Upper lobe of left lung (tissue), 4 donors: ENCODE results near the gene RNF114.

Experiments used
- CTCF ChIP-seq, 6 experiments: fragments of 450-650 bp in 4 of 6; fragments of 200-600 bp in 2 of 6; sonication (generic) in 2 of 6; IDR thresholded peaks; one replicate each; pipeline ENCODE4 v1.5.1; 2016 to 2019; ENCODE audit warnings: antibody characterized with exemption in 6 of 6
- POLR2A ChIP-seq, 4 donors: fragments of 450-650 bp; IDR thresholded peaks; one replicate each; pipeline ENCODE4 v1.5.1; 2016 to 2017; ENCODE audit warnings: antibody characterized with exemption in 4 of 4, mild to moderate bottlenecking in 2 of 4

DNA sequence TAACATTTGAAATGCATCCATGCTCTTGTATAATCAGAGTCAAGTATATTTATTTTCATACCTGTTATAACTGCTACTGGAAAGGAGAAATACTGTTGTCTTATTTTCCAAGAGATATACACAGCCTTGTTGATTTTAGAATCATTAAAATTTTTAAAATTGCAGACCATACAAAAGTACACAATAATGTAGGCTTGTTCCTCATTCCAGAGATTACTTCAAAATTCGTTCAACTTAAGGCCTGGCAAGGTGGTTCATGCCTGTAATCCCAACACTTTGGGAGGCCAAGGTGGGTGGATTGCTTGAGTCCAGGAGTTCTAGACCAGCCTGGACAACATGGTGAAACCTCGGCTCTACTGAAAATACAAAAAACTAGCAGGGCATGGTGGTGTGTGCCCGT lies 6.1 kb downstream of the RNF114 start:
- TF ChIP-seq CTCF (IDR thresholded peaks at IDR 0.05) (no peak), POLR2A (IDR thresholded peaks at IDR 0.05) (no peak)
